Ascending aorta (tissue), 2 donors: ENCODE data around the gene FAF1. TPM values are rescaled to one million over a fixed set of nuclear protein-coding genes. Genes with fewer than 3 reads are reported as not detected.

Experiments
- DNase-seq, 2 donors: peaks; one replicate each; pipeline ENCODE4 v3.0.0-alpha.2; 2019; ENCODE audit warnings: low spot score in 2 of 2
- H3K27ac ChIP-seq, 2 donors: fragments of 200-600 bp; sonication (generic); one replicate each; pipeline ENCODE4 v1.5.1; 2016 to 2017; ENCODE audit warnings: mild to moderate bottlenecking in 1 of 2
- H3K27me3 ChIP-seq: fragments of 200-600 bp; sonication (generic); one replicate; pipeline ENCODE4 v1.5.1; 2017
- H3K36me3 ChIP-seq, 2 donors: fragments of 200-600 bp; sonication (generic); one replicate each; pipeline ENCODE4 v1.5.1; 2016
- H3K4me1 ChIP-seq, 2 donors: fragments of 200-600 bp; sonication (generic); one replicate each; pipeline ENCODE4 v1.5.1; 2016 to 2017; ENCODE audit warnings: mild to moderate bottlenecking in 1 of 2
- H3K4me3 ChIP-seq, 2 donors: fragments of 200-600 bp; sonication (generic); one replicate each; pipeline ENCODE4 v1.5.1; 2016 to 2017; ENCODE audit warnings: mild to moderate bottlenecking in 1 of 2
- H3K9me3 ChIP-seq, 2 donors: fragments of 200-600 bp; sonication (generic); one replicate each; pipeline ENCODE4 v1.5.1; 2016
- CTCF ChIP-seq, 3 experiments: fragments of 200-600 bp in 2 of 3; fragments of 450-650 bp in 1 of 3; sonication (generic) in 2 of 3; IDR thresholded peaks; one replicate each; pipeline ENCODE4 v1.5.1; 2016 to 2019; ENCODE audit warnings: antibody characterized with exemption in 3 of 3, mild to moderate bottlenecking in 1 of 3, moderate library complexity in 1 of 3
- intact Hi-C: fragments of 100-400 bp; cut with DNase I; formaldehyde crosslinking; loops from one replicate; pipeline ENCODE4 v1.15.1; 2023
- total RNA-seq: library from RNA; depleted of rRNA; stranded (reverse); fragments of >200 nt; gene quantifications from one replicate; pipeline ENCODE4 v1.1.0, GENCODE V29; 2016

The FAF1 gene
- total RNA-seq, 1 donor from 2014 or later, result 16.4 TPM

- no peak for DNase-seq
- Histone ChIP-seq H3K9me3 (peaks cover 0 to 7% of the 10 kb centered on the region in 2 donors), H3K27me3 (no peaks in the 10 kb centered on the region), H3K27ac (no peak overlapping the region), H3K4me1 (no peaks in the 10 kb centered on the region), H3K36me3 (peaks cover 0 to 26% of the 10 kb centered on the region in 2 donors), H3K4me3 (no peak overlapping the region)
- intact Hi-C loops, result no loop called here
- TF ChIP-seq CTCF (IDR thresholded peaks at IDR 0.05), result no peak
Measured at GRCh38 chr1:50523548-50523947, 436.5 kb downstream of the FAF1 start.

GRCh38 chr1:50522691-50523342 lies 437.2 kb downstream of the FAF1 start:
- intact Hi-C loops, result no loop called here
- DNase-seq, result no peak

GRCh38 chr1:50521703-50522102 lies 438.4 kb downstream of the FAF1 start:
- DNase-seq, result no peak
- intact Hi-C loops, result no loop called here
- no peaks in the 10 kb centered on the region for H3K27me3 ChIP-seq
- H3K27ac ChIP-seq, result no peak overlapping the region
- H3K4me1 ChIP-seq, result no peaks in the 10 kb centered on the region
- no peak for TF ChIP-seq CTCF (IDR thresholded peaks at IDR 0.05)
- H3K36me3 ChIP-seq, result peaks cover 0 to 28% of the 10 kb centered on the region in 2 donors
- H3K4me3 ChIP-seq, result no peak overlapping the region
- H3K9me3 ChIP-seq, result peaks cover 0 to 7% of the 10 kb centered on the region in 2 donors

More at GRCh38 chr1:50522691-50523342, 437.2 kb downstream of the FAF1 start:
- Histone ChIP-seq H3K27me3 (no peaks in the 10 kb centered on the region), H3K27ac (no peak overlapping the region), H3K36me3 (peaks cover 0 to 23% of the 10 kb centered on the region in 2 donors), H3K4me1 (no peaks in the 10 kb centered on the region), H3K4me3 (no peak overlapping the region), H3K9me3 (peaks cover 0 to 7% of the 10 kb centered on the region in 2 donors)
- no peak for TF ChIP-seq CTCF (IDR thresholded peaks at IDR 0.05)

GRCh38 chr1:50517488-50517887 lies 442.6 kb downstream of the FAF1 start:
- TF ChIP-seq CTCF (IDR thresholded peaks at IDR 0.05), result no peak
- intact Hi-C loops, result no loop called here
- Histone ChIP-seq H3K27me3 (no peaks in the 10 kb centered on the region), H3K4me3 (no peak overlapping the region), H3K4me1 (no peaks in the 10 kb centered on the region), H3K9me3 (no peaks in the 10 kb centered on the region), H3K27ac (no peak overlapping the region), H3K36me3 (peaks cover 0 to 23% of the 10 kb centered on the region in 2 donors)
- no peak for DNase-seq

- no peak for DNase-seq
- TF ChIP-seq CTCF (IDR thresholded peaks at IDR 0.05), result no peak
- Histone ChIP-seq H3K27me3 (no peaks in the 10 kb centered on the region), H3K9me3 (no peaks in the 10 kb centered on the region), H3K4me3 (no peak overlapping the region), H3K36me3 (peaks cover 0 to 28% of the 10 kb centered on the region in 2 donors), H3K27ac (no peak overlapping the region), H3K4me1 (no peaks in the 10 kb centered on the region)
- intact Hi-C loops, result no loop called here
Measured at GRCh38 chr1:50516056-50516455, 444.0 kb downstream of the FAF1 start.
